Tibial nerve (tissue), 4 donors: Measurements from ENCODE around the gene SRRM5. TPM values are rescaled to one million over a fixed set of nuclear protein-coding genes. Genes with fewer than 3 reads are reported as not detected.
A peak's percentile ranks its signal among the peaks of the same experiment; 100 is the strongest.

ENCODE experiments used
- DNase-seq, 2 donors: peaks; one replicate each; pipeline ENCODE4 v3.0.0-alpha.2; 2019; ENCODE audit warnings: low spot score in 2 of 2
- H3K27ac ChIP-seq, 4 donors: fragments of 200-600 bp; sonication (generic) in 3 of 4; one replicate each; pipeline ENCODE4 v1.5.1; 2017 to 2019; ENCODE audit warnings: mild to moderate bottlenecking in 1 of 4
- H3K27me3 ChIP-seq, 2 donors: fragments of 200-600 bp; sonication (generic) in 1 of 2; one replicate each; pipeline versions ENCODE4 v1.5.1 to v1.6.0; 2017 to 2019
- H3K36me3 ChIP-seq, 3 donors: fragments of 200-600 bp; sonication (generic); one replicate each; pipeline ENCODE4 v1.5.1; 2018 to 2019
- H3K4me1 ChIP-seq, 4 donors: fragments of 200-600 bp; sonication (generic) in 3 of 4; one replicate each; pipeline ENCODE4 v1.5.1; 2017 to 2019
- H3K4me3 ChIP-seq, 4 donors: fragments of 200-600 bp; sonication (generic) in 3 of 4; one replicate each; pipeline ENCODE4 v1.5.1; 2017 to 2019; ENCODE audit warnings: mild to moderate bottlenecking in 1 of 4, moderate library complexity in 1 of 4
- H3K9me3 ChIP-seq, 4 donors: fragments of 200-600 bp; sonication (generic) in 3 of 4; one replicate each; pipeline ENCODE4 v1.5.1; 2017 to 2019
- CTCF ChIP-seq, 5 experiments: fragments of 200-600 bp in 3 of 5; fragments of 450-650 bp in 2 of 5; sonication (generic) in 3 of 5; IDR thresholded peaks; one replicate each; pipeline ENCODE4 v1.5.1; 2016 to 2019; ENCODE audit warnings: antibody characterized with exemption in 5 of 5, mild to moderate bottlenecking in 3 of 5, moderate library complexity in 2 of 5
- EP300 ChIP-seq, 2 donors: sonication (generic); formaldehyde crosslinking; IDR thresholded peaks; one replicate each; pipeline ENCODE4 v1.6.1; 2017; ENCODE audit warnings: antibody characterized with exemption in 2 of 2, mild to moderate bottlenecking in 1 of 2
- POLR2A ChIP-seq, 2 donors: fragments of 450-650 bp; IDR thresholded peaks; one replicate each; pipeline ENCODE4 v1.6.1; 2017; ENCODE audit warnings: antibody characterized with exemption in 2 of 2, mild to moderate bottlenecking in 2 of 2, moderate library complexity in 2 of 2
- WGBS, 2 donors: methylation state at CpG; one replicate each; pipeline ENCODE4 v1.1.5; 2018; 5-methylcytosine and 5-hydroxymethylcytosine counted together
- small RNA-seq: library from RNA; depleted of rRNA; stranded (forward); fragments of <200 nt; gene quantifications from one replicate; pipeline ENCODE3, GENCODE V24; 2016
- total RNA-seq, 4 donors: library from RNA; depleted of rRNA; stranded (reverse); fragments of >200 nt; gene quantifications; one replicate each; pipeline ENCODE4 v1.1.0, GENCODE V29; 2016

SRRM5 gene
- total RNA-seq, 4 donors from 2014 or later, result 0.20 to 0.84 (median 0.52) TPM

GRCh38 chr19:43660971-43661360 lies 49.1 kb downstream of the SRRM5 start:
- H3K4me1 ChIP-seq, result peaks cover 0 to 4% (median 0%) of the 10 kb centered on the region in 4 donors
- TF ChIP-seq EP300 (IDR thresholded peaks at IDR 0.05), result no peak
- no peak for TF ChIP-seq CTCF (IDR thresholded peaks at IDR 0.05)
- TF ChIP-seq POLR2A (IDR thresholded peaks at IDR 0.05), result no peak
- DNase-seq, result no peak
- H3K27ac ChIP-seq, result no peak overlapping the region
- 80 to 91% methylated on average over 6 of the region's 6 CpGs for WGBS, 2 donors
- H3K36me3 ChIP-seq, result peaks cover 0 to 59% (median 0%) of the 10 kb centered on the region in 3 donors
- no peak overlapping the region for H3K4me3 ChIP-seq
- no peaks in the 10 kb centered on the region for H3K27me3 ChIP-seq
- H3K9me3 ChIP-seq, result peaks cover 0 to 9% (median 0%) of the 10 kb centered on the region in 4 donors

GRCh38 chr19:43662487-43662886 lies 50.6 kb downstream of the SRRM5 start:
- no peak overlapping the region for H3K27ac ChIP-seq
- peaks cover 0 to 10% (median 1%) of the 10 kb centered on the region in 4 donors for H3K4me1 ChIP-seq
- H3K27me3 ChIP-seq, result no peaks in the 10 kb centered on the region
- 91 to 93% methylated on average over 6 of the region's 6 CpGs for WGBS, 2 donors
- peaks cover 0 to 61% (median 0%) of the 10 kb centered on the region in 3 donors for H3K36me3 ChIP-seq
- DNase-seq, result no peak
- peaks cover 0 to 9% (median 0%) of the 10 kb centered on the region in 4 donors for H3K9me3 ChIP-seq
- TF ChIP-seq CTCF (IDR thresholded peaks at IDR 0.05) (no peak), EP300 (IDR thresholded peaks at IDR 0.05) (no peak), POLR2A (IDR thresholded peaks at IDR 0.05) (no peak)
- no peak overlapping the region for H3K4me3 ChIP-seq

- 64 to 71% methylated on average over 7 of the region's 7 CpGs for WGBS, 2 donors
- no peak for DNase-seq
- Histone ChIP-seq H3K4me3 (no peak overlapping the region), H3K36me3 (peaks cover 0 to 48% (median 0%) of the 10 kb centered on the region in 3 donors), H3K4me1 (peaks cover 0 to 19% (median 5%) of the 10 kb centered on the region in 4 donors), H3K9me3 (no peaks in the 10 kb centered on the region), H3K27me3 (no peaks in the 10 kb centered on the region), H3K27ac (peak overlapping the region in 1 of 4 donors; percentile 7)
- TF ChIP-seq POLR2A (IDR thresholded peaks at IDR 0.05), result no peak
- TF ChIP-seq EP300 (IDR thresholded peaks at IDR 0.05), result no peak
- TF ChIP-seq CTCF (IDR thresholded peaks at IDR 0.05), result no peak
Observed at GRCh38 chr19:43664018-43664417, 52.1 kb downstream of the SRRM5 start.

Small RNA genes lying within 50 kb of the gene (small RNA-seq; reads per million reads assigned to genes)
- gene RN7SL368P, result not detected

Other genes with a start within 250 kb of the SRRM5 start
- not detected for gene TEX101, start 197.2 kb upstream of the SRRM5 start, total RNA-seq
- gene LYPD3, start 146.5 kb upstream of the SRRM5 start, total RNA-seq, result under 1 TPM in 2 of 4 donors, not detected in 2; 0.42 to 0.44 TPM
- gene PHLDB3, start 107.3 kb upstream of the SRRM5 start, total RNA-seq, result 10 to 100 TPM in 3 of 4 donors, 1 to 10 TPM in 1; 9.8 to 25.5 (median 16.3) TPM
- 10 to 100 TPM; 33.7 to 54.5 (median 41.9) TPM for gene ETHE1, start 84.9 kb upstream of the SRRM5 start, total RNA-seq
- gene ZNF575, start 78.9 kb upstream of the SRRM5 start, total RNA-seq, result under 1 TPM in 2 of 4 donors, not detected in 2; 0.60 to 0.63 TPM
- 10 to 100 TPM; 18.6 to 30.6 (median 25.7) TPM for gene XRCC1, start 36.6 kb upstream of the SRRM5 start, total RNA-seq
- 10 to 100 TPM in 3 of 4 donors, 1 to 10 TPM in 1; 7.5 to 45.7 (median 21.6) TPM for gene PINLYP, start 36.3 kb upstream of the SRRM5 start, total RNA-seq
- gene IRGQ, start 16.0 kb upstream of the SRRM5 start, total RNA-seq, result 10 to 100 TPM; 21.6 to 26.1 (median 23.6) TPM
- gene ZNF576, start 15.5 kb upstream of the SRRM5 start, total RNA-seq, result 10 to 100 TPM in 3 of 4 donors, 1 to 10 TPM in 1; 9.9 to 18.8 (median 15.2) TPM
- 10 to 100 TPM; 38.1 to 61.1 (median 50.5) TPM for gene ZNF428, start 7.5 kb downstream of the SRRM5 start, total RNA-seq
- 100 to 1,000 TPM in 2 of 4 donors, 10 to 100 TPM in 2; 85.2 to 108 (median 102) TPM for gene CADM4, start 27.8 kb downstream of the SRRM5 start, total RNA-seq
- 10 to 100 TPM; 12.9 to 19.7 (median 16.4) TPM for gene PLAUR, start 58.1 kb downstream of the SRRM5 start, total RNA-seq
- gene IRGC, start 104.0 kb downstream of the SRRM5 start, total RNA-seq, result not detected
- 10 to 100 TPM; 14.6 to 49.8 (median 28.0) TPM for gene SMG9, start 142.9 kb downstream of the SRRM5 start, total RNA-seq
- 10 to 100 TPM in 1 of 4 donors, 1 to 10 TPM in 3; 4.6 to 18.3 (median 6.8) TPM for gene KCNN4, start 168.9 kb downstream of the SRRM5 start, total RNA-seq
- 1 to 10 TPM in 1 of 4 donors, under 1 TPM in 3; 0.39 to 2.1 (median 0.53) TPM for gene LYPD5, start 190.4 kb downstream of the SRRM5 start, total RNA-seq
- gene ZNF283, start 215.2 kb downstream of the SRRM5 start, total RNA-seq, result 10 to 100 TPM in 2 of 4 donors, 1 to 10 TPM in 2; 4.2 to 12.3 (median 10.4) TPM